Psoas muscle (tissue), 8 donors: ENCODE results near the gene MUC5B. TPM values are rescaled to one million over a fixed set of nuclear protein-coding genes. Genes with fewer than 3 reads are reported as not detected.
A peak's percentile ranks its signal among the peaks of the same experiment; 100 is the strongest.

Experiments used
- ATAC-seq, 4 donors: fragments of 200-7000 bp; cut with Tn5 transposase; one replicate each; pipeline ENCODE4 v1.9.1; 2020; ENCODE audit warnings: moderate library complexity in 3 of 4, mild to moderate bottlenecking in 2 of 4
- DNase-seq, 2 donors: peaks; one replicate each; pipeline ENCODE4 v3.0.0-alpha.2; 2020
- H3K27ac ChIP-seq: fragments of 200-600 bp; one replicate; pipeline ENCODE4 v1.8.0; 2022
- H3K27me3 ChIP-seq, 3 donors: fragments of 200-600 bp in 1 of 3; one replicate each; pipeline versions ENCODE4 v1.6.1 to v1.8.0; 2013 to 2022; ENCODE audit warnings: low read length in 2 of 3, mild to moderate bottlenecking in 2 of 3, moderate library complexity in 1 of 3; ENCODE audit not compliant: insufficient read depth in 3 of 3
- H3K36me3 ChIP-seq, 2 donors: fragments of 200-600 bp in 1 of 2; one replicate each; pipeline versions ENCODE4 v1.6.1 to v1.8.0; 2013 to 2022; ENCODE audit warnings: low read depth in 1 of 2, mild to moderate bottlenecking in 1 of 2, moderate library complexity in 1 of 2; ENCODE audit not compliant: insufficient read depth in 1 of 2
- H3K4me1 ChIP-seq: fragments of 200-600 bp; one replicate; pipeline ENCODE4 v1.8.0; 2022
- H3K4me3 ChIP-seq: fragments of 200-600 bp; one replicate; pipeline ENCODE4 v1.8.0; 2022; ENCODE audit warnings: mild to moderate bottlenecking
- H3K9me3 ChIP-seq: fragments of 200-600 bp; one replicate; pipeline ENCODE4 v1.8.0; 2022
- CTCF ChIP-seq: fragments of 200-600 bp; IDR thresholded peaks from one replicate; pipeline ENCODE4 v1.8.0; 2022; ENCODE audit warnings: antibody characterized with exemption
- WGBS, 3 donors: extraction: QIAGEN DNeasy Blood & Tissue Kit; methylation state at CpG; one replicate each; pipeline versions ENCODE4 v1.1.6 to v1.1.7; 2013; 5-methylcytosine and 5-hydroxymethylcytosine counted together
- intact Hi-C, 2 donors: fragments of 100-400 bp; cut with DNase I; formaldehyde crosslinking; loops; one replicate each; pipeline versions ENCODE4 v1.11.0 to v1.14.2; 2022
- polyA plus RNA-seq, 3 donors: library from polyadenylated mRNA; stranded (reverse); fragments of 200-250 nt; gene quantifications; one replicate each; pipeline ENCODE4 v1.2.3, GENCODE V29; 2013
- total RNA-seq, 4 donors: library from RNA; stranded (reverse); fragmentation: NEBNext Ultra II Directional in 2 of 4; extraction: Animal tissue kit (Norgen Biotek cat#: 25700) in 2 of 4; gene quantifications; one replicate each; pipeline versions ENCODE4 v1.2.1 to v1.2.4, GENCODE V29; 2021 to 2023
- donor health status: healthy with polysubstance abuse.
- donor health status: DM: no; HTN: no; CAD: no; lungs with moderate emphysema.
- donor health status: Bipolar disorder and iron deficiency.
- donor health status: healthy.
- donor health status: DM: yes; HTN: yes; CAD: no.
- donor health status: DM: no; HTN: no; CAD: no.
- donor health status: DM: no; HTN: no; CAD: no.
- donor health status: DM: yes; HTN: yes; CAD: no.

The MUC5B gene
- total and polyA plus RNA-seq, 7 donors: under 0.01 to 0.41 (median 0.11) TPM; not detected in 3

DNA sequence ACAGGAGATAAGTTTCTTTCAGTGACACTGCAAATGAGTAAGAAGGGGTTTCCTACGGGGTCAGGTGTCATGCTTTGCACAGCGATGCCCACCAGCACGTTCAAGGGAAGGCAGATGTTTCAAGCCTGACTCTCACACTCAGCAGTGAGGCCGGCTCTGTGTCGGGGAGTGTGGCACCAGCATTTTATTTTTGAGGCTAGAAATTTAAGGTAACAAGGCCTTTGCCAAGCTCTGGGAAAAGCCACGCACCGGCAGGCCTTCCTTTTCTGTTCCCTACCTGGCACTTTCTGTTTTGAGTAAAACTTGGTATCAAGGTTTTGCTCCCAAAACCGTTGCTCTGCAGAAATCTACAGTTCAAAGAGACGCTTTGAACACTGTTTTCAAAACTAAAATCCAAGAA, 48.5 kb downstream of the MUC5B start:
- WGBS, 3 donors: 78 to 79% (median 78%) methylated on average over 9 of the region's 9 CpGs
- intact Hi-C loops: loop anchor here in 1 of 2 donors (10.0 kb wide), 1 partner anchor 233 kb away; no protein-coding TSS in a partner anchor
- no peak overlapping the region for H3K27ac ChIP-seq
- H3K4me3 ChIP-seq: no peak overlapping the region
- no peak for TF ChIP-seq CTCF
- ATAC-seq (no peak), DNase-seq (peak in 1 of 2 donors; percentile 19)
- H3K36me3 ChIP-seq: peaks cover 0 to 33% of the 10 kb centered on the region in 2 donors
- no peaks in the 10 kb centered on the region for H3K4me1 ChIP-seq
- no peaks in the 10 kb centered on the region for H3K9me3 ChIP-seq
- H3K27me3 ChIP-seq: no peaks in the 10 kb centered on the region

GRCh38 chr11:1271927-1272326, 49.1 kb downstream of the MUC5B start:
- Histone ChIP-seq H3K27ac (no peak overlapping the region), H3K36me3 (peaks cover 0 to 38% of the 10 kb centered on the region in 2 donors), H3K4me1 (no peaks in the 10 kb centered on the region), H3K27me3 (no peaks in the 10 kb centered on the region), H3K9me3 (no peaks in the 10 kb centered on the region), H3K4me3 (no peak overlapping the region)
- intact Hi-C loops: loop anchor here in 1 of 2 donors (10.0 kb wide), 1 partner anchor 233 kb away; no protein-coding TSS in a partner anchor
- DNase-seq (peak in 1 of 2 donors; percentile 34), ATAC-seq (peak in 1 of 4 donors; percentile 5)
- no peak for TF ChIP-seq CTCF
- WGBS, 3 donors: 88 to 92% (median 90%) methylated on average over 16 to 30 of the region's 30 CpGs

- Histone ChIP-seq H3K9me3 (no peaks in the 10 kb centered on the region), H3K27ac (no peak overlapping the region), H3K4me1 (no peaks in the 10 kb centered on the region), H3K27me3 (no peaks in the 10 kb centered on the region), H3K4me3 (no peak overlapping the region), H3K36me3 (peaks cover 0 to 41% of the 10 kb centered on the region in 2 donors)
- WGBS, 3 donors: 88 to 94% (median 94%) methylated on average over 28 to 30 of the region's 30 CpGs
- intact Hi-C loops: loop anchor here in 1 of 2 donors (10.0 kb wide), 1 partner anchor 232 kb away; no protein-coding TSS in a partner anchor
- peak in 1 of 2 donors; percentile 50 for DNase-seq
- TF ChIP-seq CTCF: no peak
- no peak for ATAC-seq
Observed at GRCh38 chr11:1272531-1272930, 49.7 kb downstream of the MUC5B start.

DNA sequence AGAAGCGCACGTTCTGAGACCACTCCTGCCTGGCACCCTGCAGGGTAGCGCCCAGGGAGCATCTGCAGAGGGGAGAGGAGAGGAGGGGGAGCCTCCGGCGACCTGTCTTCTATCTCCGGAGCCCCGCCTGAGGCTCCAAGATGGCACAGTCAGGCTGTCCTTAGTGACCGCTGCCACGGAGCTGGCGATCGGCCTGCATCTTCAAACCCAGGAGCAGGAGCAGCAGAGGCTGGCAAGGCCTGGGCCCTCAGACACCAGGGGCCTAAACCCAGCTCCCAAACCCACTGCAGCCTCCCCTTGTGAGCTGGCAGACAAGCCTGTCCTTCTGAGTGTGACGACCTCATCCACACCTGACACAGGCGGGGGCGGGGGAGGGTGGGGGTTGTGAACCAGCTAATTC, 51.6 kb downstream of the MUC5B start:
- no peak overlapping the region for H3K27ac ChIP-seq
- no peak for TF ChIP-seq CTCF
- no peaks in the 10 kb centered on the region for H3K9me3 ChIP-seq
- intact Hi-C loops: loop anchor here in 1 of 2 donors (10.0 kb wide), 1 partner anchor 230 kb away; no protein-coding TSS in a partner anchor
- no peaks in the 10 kb centered on the region for H3K4me1 ChIP-seq
- no peaks in the 10 kb centered on the region for H3K27me3 ChIP-seq
- H3K4me3 ChIP-seq: no peak overlapping the region
- 80 to 90% (median 86%) methylated on average over 14 of the region's 14 CpGs for whole genome bisulfite sequencing, 3 donors
- no peak for ATAC-seq
- peaks cover 0 to 56% of the 10 kb centered on the region in 2 donors for H3K36me3 ChIP-seq
- DNase-seq: peak in 1 of 2 donors; percentile 38

- 87 to 93% (median 89%) methylated on average over 18 of the region's 18 CpGs for WGBS, 3 donors
- intact Hi-C loops: loop anchor here in 1 of 2 donors (10.0 kb wide), 1 partner anchor 230 kb away; no protein-coding TSS in a partner anchor
- DNase-seq (peak in 1 of 2 donors; percentile 13), ATAC-seq (no peak)
- H3K4me1 ChIP-seq: no peaks in the 10 kb centered on the region
- H3K27me3 ChIP-seq: no peaks in the 10 kb centered on the region
- peaks cover 0 to 61% of the 10 kb centered on the region in 2 donors for H3K36me3 ChIP-seq
- no peak for TF ChIP-seq CTCF
- no peak overlapping the region for H3K27ac ChIP-seq
- no peaks in the 10 kb centered on the region for H3K9me3 ChIP-seq
- no peak overlapping the region for H3K4me3 ChIP-seq
Observed at GRCh38 chr11:1275021-1275420, 52.2 kb downstream of the MUC5B start.
